SK-N-SH (cell line): Measurements from ENCODE around the gene ECI1. TPM values are rescaled to one million over a fixed set of nuclear protein-coding genes. Genes with fewer than 3 reads are reported as not detected.

Experiments used
- CTCF ChIA-PET: fragments of 300-600, 350-600 bp; formaldehyde crosslinking; extraction: SDS; loops from one replicate; lab custom pipeline; 2021; lab: Yijun Ruan, JAX
- POLR2A ChIA-PET: fragments of 350-600 bp; sonication (Branson Sonifier 250); formaldehyde crosslinking; extraction: SDS; loops from one replicate; lab custom pipeline; 2020; ENCODE audit warnings: antibody characterized with exemption, inconsistent platforms; lab: Yijun Ruan, JAX
- DNase-seq: peaks from one replicate; pipeline ENCODE4 v3.0.0; 2012
- H2AFZ ChIP-seq: fragments of 200-600 bp; sonication (generic); 2 replicates; pipeline ENCODE4 v1.8.1; 2016; ENCODE audit warnings: antibody characterized with exemption, mild to moderate bottlenecking, low read depth
- H3F3A ChIP-seq: fragments of 200-600 bp; sonication (generic); replicated peaks from 2 replicates; pipeline ENCODE3; 2016; ENCODE audit warnings: antibody characterized with exemption, mild to moderate bottlenecking; ENCODE audit not compliant: insufficient read depth
- H3K27ac ChIP-seq, 2 experiments: fragments of 200-500 bp in 1 of 2; fragments of 200-600 bp in 1 of 2; sonication (Bioruptor generic) in 1 of 2; sonication (generic), shearing (Covaris generic) in 1 of 2; 2 replicates each; pipeline versions ENCODE4 v1.5.1 to v1.6.1; 2014 to 2016; ENCODE audit warnings: low read depth in 2 of 2, inconsistent platforms in 1 of 2, low read length in 1 of 2, mild to moderate bottlenecking in 1 of 2, mixed read lengths in 1 of 2
- H3K27me3 ChIP-seq: fragments of 200-600 bp; sonication (generic), shearing (Covaris generic); 2 replicates; pipeline ENCODE4 v1.6.1; 2016; ENCODE audit warnings: mixed run types; ENCODE audit not compliant: insufficient read depth
- H3K36me3 ChIP-seq, 2 experiments: fragments of 200-500 bp in 1 of 2; fragments of 200-600 bp in 1 of 2; sonication (Bioruptor generic) in 1 of 2; sonication (generic) in 1 of 2; replicated peaks in 1 of 2; 2 replicates each; pipeline versions ENCODE3 to v1.5.1; 2014 to 2016; ENCODE audit warnings: low read length in 1 of 2, mild to moderate bottlenecking in 1 of 2; ENCODE audit not compliant: insufficient read depth in 2 of 2, control insufficient read depth in 1 of 2
- H3K4me1 ChIP-seq, 2 experiments: fragments of 200-500 bp in 1 of 2; fragments of 200-600 bp in 1 of 2; sonication (Bioruptor generic) in 1 of 2; sonication (generic), shearing (Covaris generic) in 1 of 2; 2 replicates each; pipeline versions ENCODE4 v1.5.1 to v1.6.1; 2014 to 2016; ENCODE audit warnings: low read depth in 1 of 2, low read length in 1 of 2, mixed run types in 1 of 2; ENCODE audit not compliant: insufficient read depth in 2 of 2, control insufficient read depth in 1 of 2
- H3K4me2 ChIP-seq: fragments of 200-600 bp; sonication (generic), shearing (Covaris generic); 2 replicates; pipeline ENCODE4 v1.6.1; 2017; ENCODE audit warnings: mixed run types
- H3K4me3 ChIP-seq, 2 experiments: fragments of 200-500 bp in 1 of 2; fragments of 200-600 bp in 1 of 2; sonication (Bioruptor generic) in 1 of 2; sonication (generic), shearing (Covaris generic) in 1 of 2; 2 replicates each; pipeline versions ENCODE4 v1.5.1 to v1.8.1; 2014 to 2016; ENCODE audit warnings: low read depth in 2 of 2, inconsistent platforms in 1 of 2, low read length in 1 of 2, mild to moderate bottlenecking in 1 of 2, mixed read lengths in 1 of 2, moderate library complexity in 1 of 2
- H3K79me2 ChIP-seq: fragments of 200-600 bp; sonication (generic); 2 replicates; pipeline ENCODE4 v1.8.1; 2017; ENCODE audit warnings: mild to moderate bottlenecking; ENCODE audit not compliant: insufficient read depth
- H3K9ac ChIP-seq: fragments of 200-600 bp; sonication (generic); 2 replicates; pipeline ENCODE4 v1.6.1; 2017; ENCODE audit warnings: mixed run types
- H3K9me2 ChIP-seq: fragments of 200-600 bp; sonication (generic); 2 replicates; pipeline ENCODE4 v1.6.1; 2017; ENCODE audit warnings: mixed run types
- H3K9me3 ChIP-seq: fragments of 200-600 bp; sonication (generic); 2 replicates; pipeline ENCODE4 v1.6.1; 2017; ENCODE audit warnings: mixed run types, mild to moderate bottlenecking, moderate library complexity
- H4K20me1 ChIP-seq: fragments of 200-600 bp; sonication (generic); 2 replicates; pipeline ENCODE4 v1.6.1; 2017; ENCODE audit warnings: mild to moderate bottlenecking, mixed run types; ENCODE audit not compliant: insufficient read depth
- ELF1 ChIP-seq: IDR thresholded peaks from 2 replicates; pipeline ENCODE4 v1.4.0; 2012
- FOXJ3 ChIP-seq: sonication (generic); formaldehyde crosslinking; IDR thresholded peaks from 2 replicates; pipeline ENCODE4 v1.5.1; 2020; ENCODE audit warnings: mild to moderate bottlenecking, missing genetic modification reagents
- MXI1 ChIP-seq: IDR thresholded peaks from 2 replicates; pipeline ENCODE4 v1.6.1; 2012; ENCODE audit warnings: mild to moderate bottlenecking, low read depth, low read length, improper control_type of control experiment
- NRF1 ChIP-seq: IDR thresholded peaks from 2 replicates; pipeline ENCODE4 v1.6.1; 2012; ENCODE audit warnings: low read depth, mild to moderate bottlenecking, low read length
- RCOR1 ChIP-seq: fragments of 150-350 bp; IDR thresholded peaks from 2 replicates; pipeline ENCODE4 v1.6.1; 2017; ENCODE audit warnings: antibody characterized with exemption, low read length
- RFX5 ChIP-seq: IDR thresholded peaks from 2 replicates; pipeline ENCODE4 v1.6.1; 2012; ENCODE audit warnings: mild to moderate bottlenecking, improper control_type of control experiment, low read length
- SIN3A ChIP-seq: IDR thresholded peaks from 2 replicates; pipeline ENCODE4 v1.6.1; 2012; ENCODE audit warnings: low read depth, mild to moderate bottlenecking, low read length, moderate library complexity, borderline replicate concordance
- WGBS: methylation state at CpG from one replicate; pipeline ENCODE4 v1.1.6; 2017; ENCODE audit warnings: low lambda C conversion rate; 5-methylcytosine and 5-hydroxymethylcytosine counted together
- polyA plus RNA-seq, 3 experiments: library from polyadenylated mRNA; depleted of rRNA; stranded (reverse); fragments of >200 nt; gene quantifications; 2 replicates each; pipeline ENCODE4 v1.2.3, GENCODE V29; 2012
- TF ChIP-seq, protein P1 (sequence below): IDR thresholded peaks from 2 replicates; pipeline ENCODE4 v1.4.0; 2012; ENCODE audit warnings: low read depth, borderline replicate concordance
- TF ChIP-seq, protein P2 (sequence below): IDR thresholded peaks from 2 replicates; pipeline ENCODE4 v1.4.0; 2012; ENCODE audit warnings: low read depth
- TF ChIP-seq, protein P3 (sequence below): IDR thresholded peaks from 2 replicates; pipeline ENCODE4 v1.6.1; 2012; ENCODE audit warnings: mild to moderate bottlenecking, low read depth, low read length, moderate library complexity

ECI1 gene
- polyA plus RNA-seq, 1 of the 3 experiments (the other 2 are of a cell fraction): 61.8 TPM

DNA sequence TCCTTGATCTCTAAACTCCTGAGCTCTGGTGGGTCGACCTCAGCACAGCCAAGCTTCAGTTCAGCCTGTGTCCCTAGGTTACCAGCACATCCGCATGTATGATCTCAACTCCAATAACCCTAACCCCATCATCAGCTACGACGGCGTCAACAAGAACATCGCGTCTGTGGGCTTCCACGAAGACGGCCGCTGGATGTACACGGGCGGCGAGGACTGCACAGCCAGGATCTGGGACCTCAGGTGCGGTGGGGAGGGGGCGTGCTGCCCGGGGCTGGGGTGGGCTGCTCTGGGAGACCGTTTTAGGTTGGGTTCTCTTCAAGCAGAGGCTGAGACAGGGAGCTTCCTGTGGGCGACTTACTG is 45.0 kb downstream of the ECI1 start:
- DNase-seq: no peak
- Histone ChIP-seq H3F3A (peaks cover 6% of the 10 kb centered on the region), H3K9me3 (no peaks in the 10 kb centered on the region), H3K4me2 (peak overlapping the region; percentile 85), H2AFZ (no peak overlapping the region), H3K9ac (peak overlapping the region; percentile 94), H3K27ac (peak overlapping the region in 1 of 2 experiments; percentile 97; a peak in 1 of 4 replicates), H3K9me2 (no peaks in the 10 kb centered on the region), H3K4me3 (peak overlapping the region; percentile 75 to 76), H3K4me1 (peaks cover 0 to 23% of the 10 kb centered on the region in 2 experiments; a peak in 2 of 4 replicates), H3K27me3 (no peaks in the 10 kb centered on the region), H3K36me3 (peaks cover 0 to 28% of the 10 kb centered on the region in 2 experiments)
- ChIA-PET CTCF (interaction anchor here (1.1 to 4.9 kb wide), 3 partner anchors 12 to 53 kb away, joined by 3 to 19 read pairs (median 6); partner anchors contain the start of gene ECI1), POLR2A (interaction anchor here (0.6 to 1.7 kb wide), 3 partner anchors 9 to 58 kb away, joined by 3 to 5 read pairs (median 3); partner anchors contain the start of genes RAB26 and TRAF7)
- WGBS: 64% methylated on average over 4 of the region's 18 CpGs
- TF ChIP-seq SIN3A (no peak), FOXJ3 (no peak), RCOR1 (no peak), ELF1 (no peak), NRF1 (no peak)
- TF ChIP-seq, protein P1, sequence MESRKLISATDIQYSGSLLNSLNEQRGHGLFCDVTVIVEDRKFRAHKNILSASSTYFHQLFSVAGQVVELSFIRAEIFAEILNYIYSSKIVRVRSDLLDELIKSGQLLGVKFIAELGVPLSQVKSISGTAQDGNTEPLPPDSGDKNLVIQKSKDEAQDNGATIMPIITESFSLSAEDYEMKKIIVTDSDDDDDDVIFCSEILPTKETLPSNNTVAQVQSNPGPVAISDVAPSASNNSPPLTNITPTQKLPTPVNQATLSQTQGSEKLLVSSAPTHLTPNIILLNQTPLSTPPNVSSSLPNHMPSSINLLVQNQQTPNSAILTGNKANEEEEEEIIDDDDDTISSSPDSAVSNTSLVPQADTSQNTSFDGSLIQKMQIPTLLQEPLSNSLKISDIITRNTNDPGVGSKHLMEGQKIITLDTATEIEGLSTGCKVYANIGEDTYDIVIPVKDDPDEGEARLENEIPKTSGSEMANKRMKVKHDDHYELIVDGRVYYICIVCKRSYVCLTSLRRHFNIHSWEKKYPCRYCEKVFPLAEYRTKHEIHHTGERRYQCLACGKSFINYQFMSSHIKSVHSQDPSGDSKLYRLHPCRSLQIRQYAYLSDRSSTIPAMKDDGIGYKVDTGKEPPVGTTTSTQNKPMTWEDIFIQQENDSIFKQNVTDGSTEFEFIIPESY: no peak
- TF ChIP-seq, protein P2, sequence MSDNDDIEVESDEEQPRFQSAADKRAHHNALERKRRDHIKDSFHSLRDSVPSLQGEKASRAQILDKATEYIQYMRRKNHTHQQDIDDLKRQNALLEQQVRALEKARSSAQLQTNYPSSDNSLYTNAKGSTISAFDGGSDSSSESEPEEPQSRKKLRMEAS: no peak
- TF ChIP-seq, all 33 proteins: peak for 0
- H4K20me1 ChIP-seq: no peaks in the 10 kb centered on the region
- H3K79me2 ChIP-seq: peaks cover 16% of the 10 kb centered on the region; the same call in 1 of the 2 replicates

DNA sequence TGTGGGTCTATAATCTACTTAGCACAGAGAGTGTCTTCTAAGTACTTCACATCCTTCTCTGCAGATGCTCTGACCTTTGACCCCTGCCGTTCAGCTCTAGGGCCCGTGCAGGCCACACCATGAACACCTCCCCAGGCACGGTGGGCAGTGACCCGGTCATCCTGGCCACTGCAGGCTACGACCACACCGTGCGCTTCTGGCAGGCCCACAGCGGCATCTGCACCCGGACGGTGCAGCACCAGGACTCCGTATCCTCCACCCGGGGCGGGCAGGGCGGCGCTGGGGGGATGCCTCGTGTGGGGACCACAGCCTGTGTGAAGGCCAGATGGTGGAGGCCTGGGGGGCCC is 45.4 kb downstream of the ECI1 start:
- Histone ChIP-seq H3K4me1 (peaks cover 0 to 23% of the 10 kb centered on the region in 2 experiments; a peak in 2 of 4 replicates), H3F3A (peaks cover 6% of the 10 kb centered on the region), H3K4me2 (peak overlapping the region; percentile 85), H3K36me3 (peaks cover 0 to 28% of the 10 kb centered on the region in 2 experiments), H2AFZ (peak overlapping the region; percentile 98; the same call in 1 of the 2 replicates), H3K9me3 (no peaks in the 10 kb centered on the region), H3K9me2 (no peaks in the 10 kb centered on the region), H3K79me2 (peaks cover 16% of the 10 kb centered on the region; the same call in 1 of the 2 replicates), H3K27me3 (no peaks in the 10 kb centered on the region), H3K4me3 (peak overlapping the region; percentile 75 to 76), H3K27ac (peak overlapping the region; percentile 84 to 97), H4K20me1 (no peaks in the 10 kb centered on the region), H3K9ac (peak overlapping the region; percentile 94)
- POLR2A ChIA-PET: interaction anchor here (1.5 to 1.7 kb wide), 2 partner anchors 9 to 58 kb away, joined by 3 to 5 read pairs; partner anchors contain the start of gene RAB26
- CTCF ChIA-PET: interaction anchor here (0.9 to 4.9 kb wide), 4 partner anchors 11 to 1570 kb away, joined by 3 to 19 read pairs (median 4); partner anchors contain the start of genes ECI1 and METTL26
- WGBS: 0% methylated on average over 7 of the region's 16 CpGs
- TF ChIP-seq RFX5 (no peak), MXI1 (no peak)
- TF ChIP-seq, protein P3, sequence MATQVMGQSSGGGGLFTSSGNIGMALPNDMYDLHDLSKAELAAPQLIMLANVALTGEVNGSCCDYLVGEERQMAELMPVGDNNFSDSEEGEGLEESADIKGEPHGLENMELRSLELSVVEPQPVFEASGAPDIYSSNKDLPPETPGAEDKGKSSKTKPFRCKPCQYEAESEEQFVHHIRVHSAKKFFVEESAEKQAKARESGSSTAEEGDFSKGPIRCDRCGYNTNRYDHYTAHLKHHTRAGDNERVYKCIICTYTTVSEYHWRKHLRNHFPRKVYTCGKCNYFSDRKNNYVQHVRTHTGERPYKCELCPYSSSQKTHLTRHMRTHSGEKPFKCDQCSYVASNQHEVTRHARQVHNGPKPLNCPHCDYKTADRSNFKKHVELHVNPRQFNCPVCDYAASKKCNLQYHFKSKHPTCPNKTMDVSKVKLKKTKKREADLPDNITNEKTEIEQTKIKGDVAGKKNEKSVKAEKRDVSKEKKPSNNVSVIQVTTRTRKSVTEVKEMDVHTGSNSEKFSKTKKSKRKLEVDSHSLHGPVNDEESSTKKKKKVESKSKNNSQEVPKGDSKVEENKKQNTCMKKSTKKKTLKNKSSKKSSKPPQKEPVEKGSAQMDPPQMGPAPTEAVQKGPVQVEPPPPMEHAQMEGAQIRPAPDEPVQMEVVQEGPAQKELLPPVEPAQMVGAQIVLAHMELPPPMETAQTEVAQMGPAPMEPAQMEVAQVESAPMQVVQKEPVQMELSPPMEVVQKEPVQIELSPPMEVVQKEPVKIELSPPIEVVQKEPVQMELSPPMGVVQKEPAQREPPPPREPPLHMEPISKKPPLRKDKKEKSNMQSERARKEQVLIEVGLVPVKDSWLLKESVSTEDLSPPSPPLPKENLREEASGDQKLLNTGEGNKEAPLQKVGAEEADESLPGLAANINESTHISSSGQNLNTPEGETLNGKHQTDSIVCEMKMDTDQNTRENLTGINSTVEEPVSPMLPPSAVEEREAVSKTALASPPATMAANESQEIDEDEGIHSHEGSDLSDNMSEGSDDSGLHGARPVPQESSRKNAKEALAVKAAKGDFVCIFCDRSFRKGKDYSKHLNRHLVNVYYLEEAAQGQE: no peak
- peak; percentile 75 for DNase-seq
